GM06990 (cell line): ENCODE measurements around the gene MPP3.

Source experiments
- DNase-seq: peaks from one replicate; pipeline ENCODE4 v3.0.0-alpha.2; 2011; ENCODE audit not compliant: insufficient read length; ENCODE audit errors: extremely low read depth
- H3K27me3 ChIP-seq: replicated peaks from 2 replicates; pipeline ENCODE4 v1.6.0; 2011; ENCODE audit warnings: low read length; ENCODE audit not compliant: control insufficient read depth, insufficient read depth
- H3K36me3 ChIP-seq: 2 replicates; pipeline ENCODE4 v1.5.1; 2011; ENCODE audit warnings: low read length; ENCODE audit not compliant: control insufficient read depth, insufficient read depth
- H3K4me3 ChIP-seq: replicated peaks from 2 replicates; pipeline ENCODE4 v1.5.1; 2011; ENCODE audit warnings: low read depth, mild to moderate bottlenecking, control low read depth, low read length
- CTCF ChIP-seq: IDR thresholded peaks from 2 replicates; pipeline ENCODE4 v1.5.1; 2011; ENCODE audit warnings: low read length, control low read depth, mild to moderate bottlenecking, inconsistent platforms; ENCODE audit not compliant: insufficient read depth, poor library complexity, severe bottlenecking

MPP3 gene

GRCh38 chr17:43787728-43788127 is 45.2 kb downstream of the MPP3 start:
- TF ChIP-seq CTCF = no peak
- Histone ChIP-seq H3K4me3 (no peak overlapping the region), H3K27me3 (no peaks in the 10 kb centered on the region; the same call in 1 of the 2 replicates), H3K36me3 (no peaks in the 10 kb centered on the region)
- DNase-seq = no peak

- H3K4me3 ChIP-seq = no peak overlapping the region
- TF ChIP-seq CTCF = no peak
- DNase-seq = no peak
- no peaks in the 10 kb centered on the region for H3K36me3 ChIP-seq
- H3K27me3 ChIP-seq = no peaks in the 10 kb centered on the region; the same call in 1 of the 2 replicates
These were observed 48.3 kb downstream of the MPP3 start for GRCh38 chr17:43784628-43785101.

- no peaks in the 10 kb centered on the region for H3K36me3 ChIP-seq
- no peak for DNase-seq
These were observed 48.9 kb downstream of the MPP3 start for GRCh38 chr17:43784068-43784467.

GRCh38 chr17:43782913-43783680 is 49.8 kb downstream of the MPP3 start:
- Histone ChIP-seq H3K27me3 (peaks cover 2% of the 10 kb centered on the region; the same call in 1 of the 2 replicates), H3K36me3 (no peaks in the 10 kb centered on the region), H3K4me3 (no peak overlapping the region)
- no peak for TF ChIP-seq CTCF
- no peak for DNase-seq

More at GRCh38 chr17:43784068-43784467, 48.9 kb downstream of the MPP3 start:
- TF ChIP-seq CTCF = no peak
- H3K27me3 ChIP-seq = peaks cover 2% of the 10 kb centered on the region; the same call in 1 of the 2 replicates
- H3K4me3 ChIP-seq = no peak overlapping the region

GRCh38 chr17:43780135-43780534 is 52.8 kb downstream of the MPP3 start, which contains the start of gene CFAP97D1:
Gene CFAP97D1 (plus strand): TSS chr17:43780435. CDS start chr17:43780463, 28 bp downstream.
- no peak for DNase-seq
- H3K4me3 ChIP-seq = peak within 1 kb of the TSS; percentile 82
- peaks cover 2% of the 10 kb centered on the region; the same call in 1 of the 2 replicates for H3K27me3 ChIP-seq
- TF ChIP-seq CTCF = no peak
- no peaks in the 10 kb centered on the region for H3K36me3 ChIP-seq
